Erythroblast (primary cell): ENCODE measurements around the gene GCNT2.

Source experiments
- GATA1 ChIP-seq: IDR thresholded peaks from 2 replicates; pipeline ENCODE4 v1.6.1; 2011; ENCODE audit warnings: low read depth, mild to moderate bottlenecking, control low read depth, low read length, moderate library complexity
- POLR2A ChIP-seq: IDR thresholded peaks from 2 replicates; pipeline ENCODE4 v1.6.1; 2011; ENCODE audit warnings: mild to moderate bottlenecking, low read length

- TF ChIP-seq POLR2A (no peak), GATA1 (no peak)
Observed at GRCh38 chr6:10627800-10628199, 106.6 kb downstream of the GCNT2 start.
